NCI-H524 (cell line): Measurements from ENCODE around the gene PITPNM3.

Source experiments
- DNase-seq, 2 experiments: peaks; one replicate each; lab custom pipeline; 2025; lab: John Stamatoyannopoulos, UW

Gene PITPNM3

DNA sequence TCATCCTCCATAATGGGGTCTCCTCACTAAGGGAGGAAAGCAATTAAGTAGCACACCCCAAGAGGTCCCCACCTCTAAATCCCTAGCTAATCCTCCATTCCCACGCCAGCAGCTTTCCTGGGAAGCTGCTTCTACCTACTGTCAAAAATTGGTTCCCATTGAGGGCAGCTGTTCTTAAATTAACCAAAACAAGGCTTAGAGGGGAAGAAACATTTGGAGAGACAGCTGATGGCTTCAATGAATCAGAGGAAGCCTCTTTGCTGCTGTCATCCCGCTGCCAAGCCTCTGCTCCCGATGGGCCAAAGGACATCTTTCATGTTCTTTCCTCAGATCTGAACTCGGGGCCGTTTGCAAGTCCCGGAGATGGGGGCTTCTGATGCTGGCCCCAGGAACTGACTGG, 148.1 kb downstream of the PITPNM3 start:
- peak in 1 of 2 experiments; percentile 27 for DNase-seq

- no peak for DNase-seq
Observed at GRCh38 chr17:6402258-6402657, 154.1 kb downstream of the PITPNM3 start.
